ENCODE measurements around the gene SPRED2.

- TF ChIP-seq POLR2AphosphoS5 (IDR thresholded peaks at IDR 0.05) (no peak), EP300 (IDR thresholded peaks at IDR 0.05) (no peak), CTCF (IDR thresholded peaks at IDR 0.05) (no peak), POLR2A (IDR thresholded peaks at IDR 0.05) (no peak)
Measured at GRCh38 chr2:65396348-65397026, 35.9 kb downstream of the SPRED2 start.
